DOHH2 (cell line): Measurements from ENCODE around the gene ORC2.

ENCODE experiments used
- CTCF ChIP-seq: fragments of 200-600 bp; sonication (generic); IDR thresholded peaks from one replicate; pipeline ENCODE4 v1.5.1; 2014; ENCODE audit warnings: antibody characterized with exemption, mild to moderate bottlenecking, low read depth, low read length; ENCODE audit not compliant: poor library complexity, severe bottlenecking
- EZH2phosphoT487 ChIP-seq: fragments of 200-600 bp; sonication (generic); IDR thresholded peaks from 2 replicates; pipeline ENCODE4 v1.6.1; 2017; ENCODE audit warnings: borderline replicate concordance, mild to moderate bottlenecking, antibody characterized with exemption, low read length, moderate library complexity, mixed read lengths

DNA sequence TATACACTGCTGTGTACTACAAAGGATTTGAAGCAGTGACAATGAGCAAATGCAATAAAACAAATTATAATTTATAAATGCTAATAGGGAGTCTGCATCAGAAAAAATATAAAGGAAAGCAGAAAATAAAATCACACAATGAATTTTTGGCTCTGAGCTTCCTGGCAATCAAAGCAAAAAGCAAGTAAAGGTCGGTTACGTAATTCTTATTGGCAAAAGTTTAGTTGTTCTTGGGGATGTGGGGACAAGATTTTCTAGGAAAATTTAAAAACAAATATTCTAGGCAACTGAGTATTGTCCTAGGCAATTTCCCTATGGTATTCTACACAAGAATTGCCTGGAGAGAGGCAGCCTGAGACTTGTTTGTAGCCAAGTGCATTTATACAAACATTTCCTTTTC, 1.8 kb downstream of the ORC2 start:
- no peak for TF ChIP-seq CTCF
- no peak for TF ChIP-seq EZH2phosphoT487
